HG02610 (cell line): ENCODE data around the gene CORO1C.
"Not testable (repeated sequence)": the region's sequence is repeated elsewhere in the genome, so short reads cannot be mapped to it uniquely, and the experiment has no call there.

Experiments used
- ATAC-seq: cut with Tn5 transposase; IDR thresholded peaks from one replicate; pipeline ENCODE4 v1.9.1; 2021; ENCODE audit warnings: mild to moderate bottlenecking, moderate library complexity; ENCODE audit not compliant: unreplicated experiment

CORO1C gene

GRCh38 chr12:108638141-108638827 lies 93.0 kb downstream of the CORO1C start:
- ATAC-seq, result no peak

- no peak for ATAC-seq
These were observed 93.9 kb downstream of the CORO1C start for GRCh38 chr12:108637222-108637971.

- no peak for ATAC-seq
These were observed 95.1 kb downstream of the CORO1C start for GRCh38 chr12:108635997-108636808.

GRCh38 chr12:108635201-108635996 lies 95.9 kb downstream of the CORO1C start:
- peak; percentile 49 for ATAC-seq

GRCh38 chr12:108634341-108634751 lies 97.0 kb downstream of the CORO1C start:
- no peak for ATAC-seq

- peak; percentile 51 for ATAC-seq
These were observed 97.6 kb downstream of the CORO1C start, which contains the start of gene SELPLG for GRCh38 chr12:108633534-108634248. Gene SELPLG (minus strand): TSS chr12:108633894. CDS start chr12:108624307, 9,587 bp downstream.

GRCh38 chr12:108633081-108633533 lies 98.2 kb downstream of the CORO1C start:
- ATAC-seq, result no peak

GRCh38 chr12:108631261-108631660 lies 100.1 kb downstream of the CORO1C start:
- ATAC-seq, result not testable (repeated sequence)

- no peak for ATAC-seq
These were observed 100.7 kb downstream of the CORO1C start for GRCh38 chr12:108630481-108631207.

- ATAC-seq, result no peak
These were observed 101.4 kb downstream of the CORO1C start for GRCh38 chr12:108629824-108630476.

GRCh38 chr12:108629151-108629550 lies 102.2 kb downstream of the CORO1C start:
- no peak for ATAC-seq

GRCh38 chr12:108627134-108627920 lies 104.0 kb downstream of the CORO1C start:
- no peak for ATAC-seq

- ATAC-seq, result no peak
These were observed 106.1 kb downstream of the CORO1C start for GRCh38 chr12:108625228-108625627.

- no peak for ATAC-seq
These were observed 107.7 kb downstream of the CORO1C start for GRCh38 chr12:108623577-108623976.

GRCh38 chr12:108622921-108623514 lies 108.3 kb downstream of the CORO1C start:
- no peak for ATAC-seq

GRCh38 chr12:108622421-108622820 lies 108.9 kb downstream of the CORO1C start:
- no peak for ATAC-seq

GRCh38 chr12:108621161-108621560 lies 110.2 kb downstream of the CORO1C start:
- no peak for ATAC-seq
